ENCODE results near the gene MAB21L1.

The MAB21L1 gene

GRCh38 chr13:35489050-35489449 is 12.6 kb upstream of the MAB21L1 start:
- TF ChIP-seq ZNF70 (CRISPR knock-in tag; IDR thresholded peaks at IDR 0.05) (peak; percentile 32; the same call in 1 of the 2 replicates), RARB (CRISPR knock-in tag; IDR thresholded peaks at IDR 0.05) (no peak), SNAI2 (CRISPR knock-in tag; IDR thresholded peaks at IDR 0.05) (peak; percentile 52; the same call in 1 of the 2 replicates), ISL1 (CRISPR knock-in tag; IDR thresholded peaks at IDR 0.05) (no peak), ZNF8 (CRISPR knock-in tag; IDR thresholded peaks at IDR 0.05) (no peak), ZFP3 (CRISPR knock-in tag; IDR thresholded peaks at IDR 0.05) (no peak), PPARA (CRISPR knock-in tag; IDR thresholded peaks at IDR 0.05; ENCODE audit: borderline replicate concordance) (no peak), CREB5 (CRISPR knock-in tag; IDR thresholded peaks at IDR 0.05; ENCODE audit: low read depth) (no peak), ZFP30 (CRISPR knock-in tag; IDR thresholded peaks at IDR 0.05) (no peak; the same call in 1 of the 2 replicates), BACH2 (CRISPR knock-in tag; IDR thresholded peaks at IDR 0.05; ENCODE audit: borderline replicate concordance) (no peak; the same call in 1 of the 2 replicates), TSHZ2 (CRISPR knock-in tag; IDR thresholded peaks at IDR 0.05) (peak; percentile 93; the same call in 1 of the 2 replicates), ARNTL (CRISPR knock-in tag; IDR thresholded peaks at IDR 0.05; ENCODE audit: borderline replicate concordance, low read depth) (no peak), TCF4 (CRISPR knock-in tag; IDR thresholded peaks at IDR 0.05; ENCODE audit: borderline replicate concordance) (peak; percentile 77), GLIS3 (CRISPR knock-in tag; IDR thresholded peaks at IDR 0.05) (no peak), ZNF565 (CRISPR knock-in tag; conservative IDR thresholded peaks at IDR 0.05; ENCODE audit: low read depth) (no peak), TOX (CRISPR knock-in tag; IDR thresholded peaks at IDR 0.05; ENCODE audit: borderline replicate concordance) (no peak)
- ATAC-seq: no peak

GRCh38 chr13:35485424-35485823 is 8.9 kb upstream of the MAB21L1 start:
- TF ChIP-seq RARB (CRISPR knock-in tag; IDR thresholded peaks at IDR 0.05) (no peak), ZNF70 (CRISPR knock-in tag; IDR thresholded peaks at IDR 0.05) (0 out of 2 replicates have a peak, but pooled peaks have one; percentile 13)
- ATAC-seq: 0 out of 3 replicates have a peak, but pooled peaks have one; percentile 7

- TF ChIP-seq CSDC2 (CRISPR knock-in tag; IDR thresholded peaks at IDR 0.05): no peak
- TF ChIP-seq TCF4 (CRISPR knock-in tag; IDR thresholded peaks at IDR 0.05; ENCODE audit: borderline replicate concordance): 0 out of 2 replicates have a peak, but pooled peaks have one; percentile 27
- ATAC-seq: peak; percentile 45
These were observed 7.9 kb upstream of the MAB21L1 start for GRCh38 chr13:35484384-35484783.

- peak; percentile 11; the same call in 1 of the 3 replicates for ATAC-seq
- no peak for TF ChIP-seq ZFP30 (CRISPR knock-in tag; IDR thresholded peaks at IDR 0.05)
- TF ChIP-seq TCF4 (CRISPR knock-in tag; IDR thresholded peaks at IDR 0.05; ENCODE audit: borderline replicate concordance): no peak
- TF ChIP-seq PPARA (CRISPR knock-in tag; IDR thresholded peaks at IDR 0.05; ENCODE audit: borderline replicate concordance): no peak
- no peak for TF ChIP-seq PATZ1 (CRISPR knock-in tag; IDR thresholded peaks at IDR 0.05; ENCODE audit: borderline replicate concordance)
- TF ChIP-seq CREB5 (CRISPR knock-in tag; IDR thresholded peaks at IDR 0.05; ENCODE audit: low read depth): no peak
- TF ChIP-seq RARB (CRISPR knock-in tag; IDR thresholded peaks at IDR 0.05): no peak
- TF ChIP-seq ZNF8 (CRISPR knock-in tag; IDR thresholded peaks at IDR 0.05): no peak
- no peak for TF ChIP-seq ZNF565 (CRISPR knock-in tag; conservative IDR thresholded peaks at IDR 0.05; ENCODE audit: low read depth)
- no peak for TF ChIP-seq TOX (CRISPR knock-in tag; IDR thresholded peaks at IDR 0.05; ENCODE audit: borderline replicate concordance)
- TF ChIP-seq GLIS3 (CRISPR knock-in tag; IDR thresholded peaks at IDR 0.05): no peak
- no peak for TF ChIP-seq ZFP3 (CRISPR knock-in tag; IDR thresholded peaks at IDR 0.05)
- no peak for TF ChIP-seq CSRNP3 (CRISPR knock-in tag; IDR thresholded peaks at IDR 0.05)
- no peak for TF ChIP-seq OSR1 (CRISPR knock-in tag; IDR thresholded peaks at IDR 0.05)
- TF ChIP-seq ISL1 (CRISPR knock-in tag; IDR thresholded peaks at IDR 0.05): no peak
- TF ChIP-seq CSDC2 (CRISPR knock-in tag; IDR thresholded peaks at IDR 0.05): no peak
- no peak for TF ChIP-seq SNAI2 (CRISPR knock-in tag; IDR thresholded peaks at IDR 0.05)
- TF ChIP-seq BACH2 (CRISPR knock-in tag; IDR thresholded peaks at IDR 0.05; ENCODE audit: borderline replicate concordance): no peak
- no peak for TF ChIP-seq TSHZ2 (CRISPR knock-in tag; IDR thresholded peaks at IDR 0.05)
- no peak for TF ChIP-seq ESRRG (CRISPR knock-in tag; IDR thresholded peaks at IDR 0.05)
- TF ChIP-seq ZNF70 (CRISPR knock-in tag; IDR thresholded peaks at IDR 0.05): no peak
These were observed 7.3 kb upstream of the MAB21L1 start for GRCh38 chr13:35483761-35484160.

Measured in SK-N-SH treated with all-trans-retinoic acid at 6 μM for 48 hours (cell line).